DMS79 treated with DMSO at 0.1 percent for 48 hours (cell line): ENCODE results near the gene ATRN.
A peak's percentile ranks its signal among the peaks of the same experiment; 100 is the strongest.

ENCODE experiments used
- DNase-seq: peaks from one replicate; lab custom pipeline; 2025; lab: John Stamatoyannopoulos, UW

ATRN gene

GRCh38 chr20:3658716-3659491 lies 188.1 kb downstream of the ATRN start:
- no peak for DNase-seq

- no peak for DNase-seq
These were observed 188.9 kb downstream of the ATRN start for GRCh38 chr20:3659492-3660261.

- no peak for DNase-seq
These were observed 189.6 kb downstream of the ATRN start for GRCh38 chr20:3660262-3661059.

- no peak for DNase-seq
These were observed 190.4 kb downstream of the ATRN start for GRCh38 chr20:3661060-3661813.

- peak; percentile 44 for DNase-seq
These were observed 191.2 kb downstream of the ATRN start for GRCh38 chr20:3661814-3662665.

GRCh38 chr20:3663031-3663701 lies 192.3 kb downstream of the ATRN start, which contains the start of gene GFRA4:
Gene GFRA4, minus strand, starts transcription at chr20:3663399. Its CDS starts 0 bp downstream, at chr20:3663399.
- no peak for DNase-seq

- DNase-seq: no peak
These were observed 193.0 kb downstream of the ATRN start for GRCh38 chr20:3663858-3664257.

- DNase-seq: no peak
These were observed 196.7 kb downstream of the ATRN start for GRCh38 chr20:3667434-3668037.

- no peak for DNase-seq
These were observed 199.0 kb downstream of the ATRN start for GRCh38 chr20:3669710-3670367.

- DNase-seq: peak; percentile 47
These were observed 199.7 kb downstream of the ATRN start for GRCh38 chr20:3670511-3670910.

- DNase-seq: no peak
These were observed 200.1 kb downstream of the ATRN start for GRCh38 chr20:3670945-3671344.

GRCh38 chr20:3671986-3672546 lies 201.2 kb downstream of the ATRN start:
- DNase-seq: no peak

- DNase-seq: no peak
These were observed 201.8 kb downstream of the ATRN start for GRCh38 chr20:3672547-3673171.

GRCh38 chr20:3673221-3674070 lies 202.6 kb downstream of the ATRN start:
- DNase-seq: no peak

GRCh38 chr20:3674447-3674846 lies 203.6 kb downstream of the ATRN start:
- DNase-seq: no peak

GRCh38 chr20:3674995-3675900 lies 204.4 kb downstream of the ATRN start:
- no peak for DNase-seq
